K562 (cell line): Measurements from ENCODE around the gene ZPR1. TPM values are rescaled to one million over a fixed set of nuclear protein-coding genes. Genes with fewer than 3 reads are reported as not detected.

Source experiments
- ATF7 ChIP-seq: fragments of 450-650 bp; IDR thresholded peaks from 2 replicates; pipeline ENCODE4 v1.7.1; 2014; ENCODE audit warnings: mild to moderate bottlenecking, moderate library complexity
- CCAR2 ChIP-seq: fragments of 200-400 bp; formaldehyde crosslinking; IDR thresholded peaks from 2 replicates; pipeline ENCODE4 v1.6.1; 2017; ENCODE audit warnings: mild to moderate bottlenecking, low read depth, low read length
- CREM ChIP-seq: IDR thresholded peaks from 2 replicates; pipeline ENCODE4 v1.6.1; 2014; ENCODE audit warnings: antibody characterized with exemption, low read depth
- CXXC5 ChIP-seq: fragments of 250-450 bp; sonication (Bioruptor Pico); IDR thresholded peaks from 2 replicates; pipeline ENCODE4 v1.8.0; 2022; ENCODE audit warnings: inconsistent platforms, mild to moderate bottlenecking, moderate library complexity
- ESRRA ChIP-seq: fragments of 450-650 bp; IDR thresholded peaks from 2 replicates; pipeline ENCODE4 v1.6.1; 2014; ENCODE audit warnings: low read depth, mild to moderate bottlenecking, moderate library complexity, borderline replicate concordance
- JUN ChIP-seq, 2 experiments: sonication (generic) in 1 of 2; formaldehyde crosslinking in 1 of 2; IDR thresholded peaks; 2 replicates each; pipeline versions ENCODE4 v1.6.1 to v1.8.0; 2012 to 2022; ENCODE audit warnings: borderline replicate concordance in 2 of 2, mild to moderate bottlenecking in 2 of 2, improper control_type of control experiment in 1 of 2, low read depth in 1 of 2, low read length in 1 of 2, missing genetic modification reagents in 1 of 2
- MTA3 ChIP-seq: fragments of 450-650 bp; formaldehyde crosslinking; IDR thresholded peaks from 2 replicates; pipeline ENCODE4 v1.6.1; 2017; ENCODE audit warnings: mild to moderate bottlenecking, borderline replicate concordance
- NCOA1 ChIP-seq: fragments of 450-650 bp; IDR thresholded peaks from 2 replicates; pipeline ENCODE4 v1.6.1; 2016; ENCODE audit warnings: low read depth
- NFIC ChIP-seq: fragments of 450-650 bp; IDR thresholded peaks from 2 replicates; pipeline ENCODE4 v1.6.1; 2017; ENCODE audit warnings: mild to moderate bottlenecking, inconsistent platforms
- RAD21 ChIP-seq, 2 experiments: fragments of 250-450 bp in 1 of 2; fragments of 450-650 bp in 1 of 2; sonication (Bioruptor Pico) in 1 of 2; formaldehyde crosslinking in 1 of 2; IDR thresholded peaks in 1 of 2; conservative IDR thresholded peaks in 1 of 2; 2 replicates each; pipeline versions ENCODE4 v1.4.0 to v1.8.0; 2020 to 2022; ENCODE audit warnings: mild to moderate bottlenecking in 2 of 2, moderate library complexity in 1 of 2
- RBFOX2 ChIP-seq: fragments of 200-400 bp; formaldehyde crosslinking; IDR thresholded peaks from 2 replicates; pipeline ENCODE4 v1.6.1; 2017; ENCODE audit warnings: low read depth, mild to moderate bottlenecking, low read length, moderate library complexity
- SMC3 ChIP-seq: conservative IDR thresholded peaks from 2 replicates; pipeline ENCODE4 v1.6.1; 2011; ENCODE audit warnings: low read depth, low read length, improper control_type of control experiment; ENCODE audit not compliant: insufficient read depth
- SREBF1 ChIP-seq: fragments of 150-350 bp; IDR thresholded peaks from 2 replicates; pipeline ENCODE4 v1.6.1; 2014; ENCODE audit warnings: antibody characterized with exemption, low read depth, low read length, borderline replicate concordance
- TCFL5 ChIP-seq: fragments of 250-450 bp; sonication (Bioruptor Pico); conservative IDR thresholded peaks from 2 replicates; pipeline ENCODE4 v1.6.1; 2021; ENCODE audit warnings: mild to moderate bottlenecking, moderate library complexity, matching md5 sums
- TFAP4 ChIP-seq: sonication (generic); formaldehyde crosslinking; IDR thresholded peaks from 2 replicates; pipeline ENCODE4 v1.8.0; 2022; ENCODE audit warnings: missing genetic modification reagents, mild to moderate bottlenecking, moderate library complexity, borderline replicate concordance
- ZBTB2 ChIP-seq: fragments of 450-650 bp; IDR thresholded peaks from 2 replicates; pipeline ENCODE4 v1.6.1; 2016; ENCODE audit warnings: antibody characterized with exemption
- ZBTB33 ChIP-seq: sonication (generic); formaldehyde crosslinking; IDR thresholded peaks from 2 replicates; pipeline ENCODE4 v1.8.1; 2023; ENCODE audit warnings: mild to moderate bottlenecking, missing genetic modification reagents
- ZFX ChIP-seq: sonication (generic); formaldehyde crosslinking; IDR thresholded peaks from 2 replicates; pipeline ENCODE4 v1.8.0; 2022; ENCODE audit warnings: mild to moderate bottlenecking, missing genetic modification reagents, moderate library complexity
- ZNF668 ChIP-seq: fragments of 250-450 bp; sonication (Bioruptor Pico); IDR thresholded peaks from 2 replicates; pipeline ENCODE4 v1.8.0; 2022; ENCODE audit warnings: mild to moderate bottlenecking, inconsistent platforms
- polyA plus RNA-seq, 8 experiments: library from polyadenylated mRNA; depleted of rRNA in 4 of 8; stranded (reverse) in 5 of 8; unstranded in 3 of 8; fragments of >200 nt; fragmentation: Nextera tagmentation in 2 of 8; fragmentation: Illumina TruSeq in 1 of 8; extraction: Ambion mirVana in 2 of 8; extraction: Trizol in 1 of 8; gene quantifications; 2 replicates each; pipeline versions ENCODE4 v1.2.1 to v1.2.3, GENCODE V29; 2011 to 2014; ENCODE audit warnings: inconsistent platforms in 1 of 8, missing spikeins in 1 of 8
- total RNA-seq, 7 experiments: library from RNA; depleted of rRNA in 6 of 7; stranded (reverse); fragments of >200 nt in 6 of 7; fragmentation: Illumina TruSeq in 2 of 7; extraction: Trizol in 2 of 7; gene quantifications; 2 replicates each; pipeline versions ENCODE4 v1.2.1 to v1.2.3, GENCODE V29; 2011 to 2021; ENCODE audit warnings: low replicate concordance in 1 of 7

The ZPR1 gene
- total and polyA plus RNA-seq, 9 of the 15 experiments (the other 6 are each of a cell fraction or from before 2014, with no cell fraction given), result 13.0 to 120 (median 83.8) TPM

GRCh38 chr11:116835791-116836631 lies 48.2 kb upstream of the ZPR1 start (continued):
- peak; percentile 54; the same call in 1 of the 2 replicates for TF ChIP-seq ESRRA
- TF ChIP-seq ZFX (CRISPR knock-in tag), result peak; percentile 62
- peak; percentile 48; the same call in 1 of the 2 replicates for TF ChIP-seq ATF7
- TF ChIP-seq CXXC5 (CRISPR knock-in tag), result peak; percentile 88
- TF ChIP-seq NFIC, result peak; percentile 90
- TF ChIP-seq RAD21 (CRISPR knock-in tag; conservative IDR thresholded peaks at IDR 0.05 in 1 of 2, IDR thresholded peaks at IDR 0.05 in 1 of 2), result peak; percentile 50 to 81
- TF ChIP-seq NCOA1, result no peak
- no peak for TF ChIP-seq TCFL5 (CRISPR knock-in tag)
- peak; percentile 77 for TF ChIP-seq ZBTB33
- peak; percentile 36; the same call in 1 of the 2 replicates for TF ChIP-seq JUN (IDR thresholded peaks at IDR 0.05; ENCODE audit: borderline replicate concordance, low read depth, low read length)
- no peak for TF ChIP-seq JUN (CRISPR knock-in tag; IDR thresholded peaks at IDR 0.05; ENCODE audit: borderline replicate concordance)
- TF ChIP-seq SMC3, result peak; percentile 74
- TF ChIP-seq CREM, result peak; percentile 33; the same call in 1 of the 2 replicates
- TF ChIP-seq CCAR2, result no peak
- peak; percentile 40; the same call in 1 of the 2 replicates for TF ChIP-seq ZBTB2
- peak; percentile 66; the same call in 1 of the 2 replicates for TF ChIP-seq TFAP4 (CRISPR knock-in tag)
- TF ChIP-seq ZNF668 (CRISPR knock-in tag), result no peak
- peak; percentile 74; the same call in 1 of the 2 replicates for TF ChIP-seq MTA3
- TF ChIP-seq SREBF1, result 0 out of 2 replicates have a peak, but pooled peaks have one; percentile 5
- TF ChIP-seq RBFOX2, result peak; percentile 69
